GM21367 (cell line): ENCODE results near the gene SLC38A2.
A peak's percentile ranks its signal among the peaks of the same experiment; 100 is the strongest.
"Not testable (repeated sequence)": the region's sequence is repeated elsewhere in the genome, so short reads cannot be mapped to it uniquely, and the experiment has no call there.

ENCODE experiments used
- ATAC-seq: cut with Tn5 transposase; IDR thresholded peaks from one replicate; pipeline ENCODE4 v1.9.1; 2021; ENCODE audit not compliant: unreplicated experiment

The SLC38A2 gene

DNA sequence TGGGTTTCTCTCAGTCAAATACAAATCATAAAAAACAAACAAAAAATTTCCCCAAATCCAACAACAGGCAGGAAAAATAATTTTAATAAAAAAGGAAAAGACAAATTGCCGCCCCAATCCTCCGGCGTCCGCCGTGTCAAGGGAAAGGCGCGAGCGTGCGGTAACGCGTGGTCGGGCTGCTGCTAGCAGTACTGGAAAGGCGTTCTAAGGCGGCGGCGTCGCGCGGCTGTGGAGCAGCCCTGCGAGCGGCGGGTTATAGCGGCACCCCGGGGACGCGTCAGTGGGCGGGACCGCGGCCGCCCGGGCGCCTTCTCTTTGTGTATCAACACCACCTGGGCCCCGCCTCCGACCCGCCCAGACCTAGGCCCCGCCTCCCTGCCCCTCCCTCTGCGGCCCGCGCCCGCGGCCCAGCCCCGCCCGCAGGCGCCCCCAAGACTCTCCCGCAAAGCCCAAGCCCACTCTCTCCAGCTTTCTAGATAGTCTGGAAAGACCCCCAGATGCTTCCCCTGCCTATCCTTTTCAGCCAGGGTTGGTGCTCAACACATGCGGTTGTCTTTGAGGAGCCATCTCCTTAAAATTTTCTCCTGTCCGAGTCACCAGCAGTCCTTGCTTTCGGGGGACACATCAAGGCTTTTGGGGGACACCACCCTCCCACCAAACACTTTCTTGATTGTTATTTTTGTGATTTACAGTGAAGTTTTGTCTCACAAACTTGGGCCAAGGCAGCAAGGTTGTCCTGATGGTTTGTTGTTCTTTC, at the start of gene SLC38A2:
Gene SLC38A2, minus strand, starts transcription at position 230 of the 757 bp plus-strand sequence. CDS start 1,480 bp downstream, outside the sequence.
- ATAC-seq: peak; percentile 83

DNA sequence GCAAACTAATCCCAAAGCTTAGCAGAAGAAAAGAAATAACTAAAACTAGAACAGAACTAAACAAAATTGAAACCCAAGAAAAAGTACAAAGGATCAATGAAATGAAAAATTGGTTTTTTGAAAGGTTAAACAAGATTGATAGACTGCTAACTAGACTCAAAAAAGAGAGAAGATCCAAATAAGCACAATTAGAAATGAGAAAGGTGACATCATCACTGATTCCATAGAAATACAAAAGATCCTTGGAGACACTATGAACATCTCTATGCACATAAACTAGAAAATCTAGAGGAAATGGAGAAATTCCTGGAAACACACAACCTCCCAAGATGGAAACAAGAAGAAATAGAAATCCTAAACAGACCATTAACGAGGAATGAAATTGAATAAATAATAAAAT, 47.1 kb upstream of the SLC38A2 start:
- ATAC-seq: no peak

DNA sequence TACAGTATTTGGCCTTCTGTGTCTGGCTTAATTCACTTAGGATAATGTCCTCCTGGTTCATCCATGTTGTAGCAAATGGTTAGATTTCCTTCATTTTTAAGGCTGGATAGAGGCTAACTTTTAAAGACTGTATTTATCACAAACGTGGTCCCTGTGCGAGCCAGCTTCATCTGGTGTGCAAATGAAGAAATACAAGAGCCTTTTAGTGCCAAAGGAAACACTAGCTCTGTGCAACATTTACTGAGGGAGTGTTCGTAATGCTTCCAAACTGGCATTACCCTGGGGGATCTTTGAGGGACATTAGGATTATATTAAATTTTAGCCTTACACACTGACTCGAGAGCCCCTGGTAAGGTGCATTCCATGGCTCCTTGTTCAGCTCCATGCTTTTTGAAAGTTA, 43.0 kb upstream of the SLC38A2 start:
- ATAC-seq: no peak

DNA sequence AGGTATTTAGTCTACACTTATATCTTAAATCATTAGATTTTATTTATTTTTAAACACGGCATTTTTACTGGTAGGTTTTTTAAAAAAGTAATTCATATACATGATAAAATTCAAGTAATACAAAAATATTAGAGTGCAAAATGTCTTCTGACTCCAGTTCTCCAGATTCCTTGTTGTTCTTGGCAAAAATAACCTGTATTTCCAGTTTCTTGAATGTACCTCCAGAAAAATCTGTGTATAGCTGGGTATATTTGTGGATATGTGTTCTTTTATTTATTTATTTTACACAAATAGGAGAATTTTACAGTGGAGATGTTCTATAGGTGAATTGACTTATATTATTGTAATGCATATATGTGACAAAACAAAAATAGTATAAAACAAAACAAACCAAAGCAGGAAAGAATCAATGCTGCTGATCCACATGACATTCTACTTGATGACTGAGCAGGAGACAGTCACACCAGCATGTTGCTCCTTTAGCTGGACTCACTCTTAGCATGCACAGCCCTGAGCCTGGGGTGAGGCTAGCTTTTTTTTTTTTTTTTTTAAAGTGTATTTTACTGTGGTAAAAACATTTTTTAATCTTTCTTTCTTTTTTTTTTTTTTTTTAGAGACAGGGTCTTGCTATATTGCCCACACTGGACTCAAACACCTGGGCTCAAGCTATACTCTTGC, 42.2 kb upstream of the SLC38A2 start:
- ATAC-seq: no peak

DNA sequence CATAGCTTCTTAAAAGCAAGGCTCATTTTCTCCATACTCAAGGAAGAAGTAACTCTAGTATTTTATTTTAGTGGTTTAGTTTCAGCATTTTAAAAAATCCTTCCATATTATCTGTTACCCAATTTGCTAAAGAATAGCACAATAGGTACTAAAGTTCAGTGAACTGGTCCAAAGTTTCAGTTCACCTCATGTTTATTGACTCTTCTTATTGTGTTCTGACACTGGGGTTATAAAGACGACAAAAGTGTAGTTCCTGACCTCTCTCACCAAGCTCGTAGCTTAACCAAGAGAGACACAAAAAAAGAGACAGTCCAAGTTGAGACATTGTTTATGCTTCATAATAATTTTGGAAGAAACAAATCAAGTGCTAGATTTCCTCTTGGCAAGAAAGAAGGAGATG, 40.8 kb upstream of the SLC38A2 start:
- ATAC-seq: no peak

DNA sequence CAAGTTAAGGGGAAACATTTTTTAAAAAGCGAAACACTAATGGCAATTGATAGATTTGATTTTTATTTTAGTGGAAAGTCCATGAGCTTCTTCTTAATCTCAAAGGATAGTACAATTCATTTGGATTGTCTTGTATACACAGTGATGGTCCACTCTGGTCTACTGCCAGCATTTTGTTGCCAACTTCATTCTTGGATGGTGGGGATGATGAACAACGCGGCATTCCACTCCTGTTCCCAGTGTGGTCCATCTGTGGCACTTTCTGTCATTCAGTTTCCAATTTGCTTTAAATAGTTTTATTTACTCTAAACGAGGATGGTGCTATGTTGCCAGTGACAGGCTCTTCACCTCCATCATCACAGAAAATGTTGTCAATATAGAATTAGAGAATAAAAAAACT, 40.3 kb upstream of the SLC38A2 start:
- no peak for ATAC-seq

DNA sequence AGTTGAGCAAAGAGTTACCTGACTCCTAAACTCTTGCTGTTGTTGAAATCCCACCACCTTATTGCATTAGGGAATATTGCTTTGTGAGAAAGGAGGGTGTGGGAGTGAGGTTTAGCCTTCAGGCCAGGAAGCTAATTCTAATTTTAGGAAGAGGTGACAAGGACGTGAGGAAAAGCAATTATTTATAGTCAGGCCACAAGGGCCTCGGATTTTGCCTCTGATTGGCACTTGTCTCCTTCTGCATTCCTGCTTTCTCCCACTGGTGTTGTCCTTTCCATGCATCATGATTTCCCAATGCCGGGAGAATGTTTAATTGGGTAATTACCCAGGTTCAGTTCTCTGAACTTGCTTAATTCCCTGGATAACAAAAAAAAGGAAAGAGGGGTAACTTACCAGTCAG, 37.9 kb upstream of the SLC38A2 start:
- no peak for ATAC-seq

DNA sequence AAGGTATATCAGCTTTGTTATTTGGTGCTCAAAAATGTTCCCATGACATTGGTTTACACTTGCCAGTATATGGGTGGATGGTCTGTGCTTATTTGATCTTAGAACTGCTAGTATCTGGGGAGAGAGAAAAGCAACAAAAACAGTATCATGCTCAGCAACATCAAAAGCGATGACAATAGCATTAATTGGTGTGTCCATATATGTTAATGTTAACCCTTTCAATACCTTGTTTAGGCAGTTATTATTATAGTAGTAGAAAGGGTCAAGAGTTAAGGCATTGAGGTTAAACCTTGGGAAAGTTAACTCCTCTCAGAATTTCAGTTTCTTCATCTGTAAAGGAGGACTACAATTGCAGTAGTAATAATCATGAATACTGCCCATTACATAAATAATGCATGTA, 37.4 kb upstream of the SLC38A2 start:
- no peak for ATAC-seq

DNA sequence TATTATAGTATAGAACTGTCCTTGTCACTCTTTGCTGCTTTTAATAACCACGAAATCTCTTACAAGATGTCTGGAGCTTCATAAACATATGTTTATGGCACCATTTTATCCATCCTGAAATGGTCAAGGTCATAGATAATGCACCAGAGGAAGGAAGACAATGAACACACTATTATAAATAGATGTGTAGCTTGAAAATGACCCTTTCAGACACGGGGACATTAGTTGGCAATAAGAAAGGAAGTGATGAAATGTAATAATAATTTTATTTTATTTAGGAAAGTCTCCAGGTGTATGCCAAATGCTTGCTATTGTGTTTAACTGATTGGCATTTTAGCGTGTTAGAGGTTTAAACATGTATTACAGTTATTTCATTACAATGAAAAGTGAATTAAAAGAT, 36.8 kb upstream of the SLC38A2 start:
- ATAC-seq: no peak

DNA sequence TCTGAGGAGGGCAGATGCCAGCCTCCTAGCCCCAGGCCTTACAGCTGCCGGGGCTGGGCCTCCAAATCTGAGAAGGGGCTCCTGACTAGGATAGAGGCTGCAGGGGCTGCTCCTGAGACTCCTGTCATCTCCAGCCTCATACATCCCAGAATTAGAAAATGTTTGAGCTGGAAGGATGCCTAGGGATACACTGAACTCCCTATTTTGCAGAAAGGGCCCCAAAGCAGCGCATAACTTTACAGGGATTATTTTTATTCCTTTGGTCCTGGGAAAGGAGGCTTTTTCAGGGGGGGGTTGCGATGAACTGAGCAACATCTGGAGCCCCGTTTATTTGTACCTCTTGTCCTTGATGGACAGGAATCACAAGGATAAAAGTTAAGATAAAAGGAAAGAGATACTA, 35.9 kb upstream of the SLC38A2 start:
- ATAC-seq: no peak

DNA sequence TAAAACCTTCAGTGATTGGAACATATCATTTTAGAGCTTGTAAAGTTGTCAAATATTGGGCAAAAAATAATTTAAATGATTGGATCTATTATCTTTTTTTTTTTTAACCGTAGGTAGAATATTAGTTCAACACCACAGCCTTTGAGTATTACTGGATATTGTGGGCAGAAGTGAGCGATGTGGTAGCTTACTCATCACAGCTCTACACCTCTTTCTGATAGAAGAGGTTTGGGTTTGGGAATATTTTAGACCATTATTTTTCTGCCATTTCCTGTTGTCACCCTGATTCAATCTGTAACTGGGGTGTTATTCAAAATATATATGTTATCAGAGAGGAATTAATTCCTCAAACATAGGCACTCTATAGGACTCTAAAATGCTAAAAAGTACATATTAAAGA, 34.8 kb upstream of the SLC38A2 start:
- no peak for ATAC-seq

DNA sequence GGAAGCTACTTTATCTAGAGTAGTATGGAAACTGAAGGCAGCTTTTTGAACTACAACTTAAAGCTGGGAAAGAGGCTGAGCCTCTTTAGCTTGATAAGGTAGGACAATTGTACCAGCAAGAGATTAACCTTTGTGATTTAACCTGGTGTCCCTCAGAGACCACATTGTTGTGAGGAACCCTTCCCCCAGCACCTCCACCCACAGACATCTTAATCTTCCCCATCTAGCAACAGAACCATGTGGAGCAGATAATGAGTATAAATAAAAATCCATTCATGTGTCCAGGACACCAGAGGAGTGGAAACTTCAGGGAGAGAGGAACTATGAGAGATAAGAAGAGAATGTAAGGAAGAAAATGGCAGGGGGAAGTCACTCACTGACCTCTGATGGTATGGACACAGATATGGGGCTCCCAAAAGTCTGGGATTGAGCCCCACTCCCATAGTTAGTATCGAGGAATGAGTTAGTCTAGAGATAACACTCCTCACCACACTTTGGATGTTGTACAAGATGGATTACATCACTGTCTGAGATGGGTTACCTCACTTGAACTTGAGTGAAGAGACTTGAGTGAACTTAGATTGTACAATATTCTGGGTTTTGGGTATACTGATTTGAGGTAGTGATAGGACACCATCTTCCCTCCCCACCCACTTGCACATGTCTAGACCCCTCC, 33.9 kb upstream of the SLC38A2 start:
- ATAC-seq: no peak

DNA sequence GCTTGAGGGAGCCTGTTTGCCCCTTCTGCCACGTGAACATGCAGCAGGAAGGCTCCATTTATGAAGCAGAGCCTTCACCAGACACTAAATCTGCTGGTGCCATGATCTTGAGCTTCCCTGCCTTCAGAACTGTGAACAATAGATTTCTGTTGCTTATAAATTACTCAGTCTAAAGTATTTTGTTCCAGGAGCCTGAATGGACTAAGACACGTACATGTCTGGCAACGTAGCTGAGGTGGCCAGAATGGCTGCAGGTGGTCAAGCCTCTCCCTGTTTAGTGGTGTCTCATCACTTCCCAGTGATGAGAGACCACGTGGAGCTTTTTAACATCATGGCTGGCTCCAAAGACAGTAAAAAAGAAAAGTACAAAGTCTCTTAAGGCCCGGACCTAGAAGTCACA, 32.2 kb upstream of the SLC38A2 start:
- no peak for ATAC-seq

DNA sequence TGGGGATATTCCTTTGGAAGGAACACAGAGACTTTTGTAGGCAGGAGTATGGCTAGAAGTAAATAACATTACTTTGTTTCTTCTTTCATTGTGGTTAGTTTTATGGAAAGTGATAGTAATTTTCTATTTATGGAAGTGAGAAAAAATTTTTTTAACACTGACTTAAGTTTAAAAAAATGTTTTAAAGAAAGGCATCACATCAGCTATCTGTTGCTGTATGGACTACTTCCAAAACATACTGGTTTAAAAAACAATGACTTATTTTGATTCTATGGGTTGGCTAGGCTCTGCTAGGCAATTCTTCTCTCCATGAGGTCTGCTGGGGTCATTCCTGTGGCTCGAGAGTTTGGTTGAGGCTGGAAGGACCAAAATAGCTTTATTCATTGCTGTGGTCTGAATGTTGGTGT, 31.7 kb upstream of the SLC38A2 start:
- no peak for ATAC-seq

DNA sequence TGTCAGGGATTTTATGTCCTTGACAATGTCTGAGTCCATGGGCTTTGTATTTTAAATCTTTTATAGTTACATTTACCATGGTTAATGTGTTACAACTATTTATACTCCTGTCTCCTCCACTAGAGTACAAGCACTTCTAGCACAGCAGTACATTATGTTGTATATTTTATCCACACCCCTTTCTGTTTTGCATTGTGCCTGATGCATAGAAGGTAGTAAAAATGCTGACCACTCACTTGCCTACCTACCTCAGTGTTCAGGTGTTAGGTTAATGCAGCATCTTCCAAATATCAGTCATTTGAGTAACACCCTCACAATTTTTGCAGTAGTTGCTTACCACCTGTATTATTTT, 31.1 kb upstream of the SLC38A2 start:
- no peak for ATAC-seq

DNA sequence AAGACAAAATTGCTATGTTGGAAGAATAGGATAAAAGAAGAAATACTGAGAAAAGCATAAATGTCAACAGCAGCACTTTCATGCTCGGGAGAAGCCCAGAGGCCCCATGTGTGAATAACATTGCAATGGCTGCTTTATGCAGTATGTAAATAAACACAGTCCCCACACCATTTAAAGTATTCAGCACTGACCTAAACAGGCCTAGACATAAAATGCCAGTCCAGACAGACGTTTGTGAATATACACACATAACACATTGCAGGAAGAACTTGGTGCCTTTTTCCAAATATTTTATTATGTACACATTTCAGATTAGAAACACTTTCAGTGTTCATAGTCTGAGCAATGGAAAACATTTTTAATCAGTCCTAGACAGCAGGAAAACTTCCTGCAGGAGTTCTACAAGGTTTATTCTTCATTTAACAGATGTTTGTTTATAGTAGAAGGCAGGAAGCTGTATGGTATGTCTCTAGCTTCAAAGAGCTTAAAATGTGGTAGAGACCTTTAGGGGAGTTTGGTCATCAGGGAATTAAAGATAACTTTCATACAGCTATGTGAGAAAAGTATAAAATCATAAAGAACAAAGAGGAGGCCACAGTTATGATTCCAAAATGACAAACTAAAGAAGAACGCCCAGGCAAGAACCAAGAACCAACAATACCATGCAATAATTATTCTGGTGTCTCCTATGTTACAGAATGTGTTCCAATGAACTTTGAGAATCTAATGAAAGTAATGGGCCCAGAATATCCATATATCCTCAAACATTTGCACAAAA, 30.6 kb upstream of the SLC38A2 start:
- ATAC-seq: no peak

DNA sequence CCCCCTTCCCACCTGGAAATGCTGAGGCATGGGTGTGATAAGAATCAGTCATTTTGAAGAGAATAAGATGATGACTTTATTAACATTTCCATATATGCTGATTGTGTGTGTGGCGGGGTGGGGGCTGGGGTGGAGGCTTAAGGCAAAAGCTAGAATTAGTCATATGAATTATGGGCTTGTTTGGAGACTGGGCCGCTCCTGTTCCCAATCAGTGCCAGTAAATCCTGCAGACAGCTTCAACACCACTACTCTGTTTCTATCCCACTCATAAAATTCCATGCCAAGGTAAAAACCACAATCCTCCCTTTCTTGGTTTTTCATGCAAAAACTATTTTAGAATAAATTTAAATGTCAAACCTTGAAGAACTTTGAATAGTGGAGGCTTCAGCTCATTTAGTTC, 29.9 kb upstream of the SLC38A2 start:
- ATAC-seq: no peak

DNA sequence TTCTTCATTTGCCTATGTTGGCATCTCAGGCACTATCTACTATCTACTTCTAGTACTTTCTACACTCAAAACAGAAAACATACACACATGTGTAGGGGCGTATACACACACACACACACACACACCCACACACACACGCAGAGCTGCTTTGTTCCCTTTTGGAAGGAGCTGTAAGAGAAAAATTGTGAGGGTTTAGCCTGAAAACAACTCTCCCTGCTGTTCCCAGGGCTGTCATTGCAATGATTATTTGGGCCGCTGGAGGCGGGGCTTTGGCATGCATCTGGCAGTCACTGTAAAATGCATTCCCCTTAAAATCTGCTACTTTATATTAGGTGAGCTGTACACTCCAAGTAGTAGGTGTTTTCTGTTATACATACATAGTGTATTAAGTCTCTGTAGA, 29.1 kb upstream of the SLC38A2 start:
- no peak for ATAC-seq

DNA sequence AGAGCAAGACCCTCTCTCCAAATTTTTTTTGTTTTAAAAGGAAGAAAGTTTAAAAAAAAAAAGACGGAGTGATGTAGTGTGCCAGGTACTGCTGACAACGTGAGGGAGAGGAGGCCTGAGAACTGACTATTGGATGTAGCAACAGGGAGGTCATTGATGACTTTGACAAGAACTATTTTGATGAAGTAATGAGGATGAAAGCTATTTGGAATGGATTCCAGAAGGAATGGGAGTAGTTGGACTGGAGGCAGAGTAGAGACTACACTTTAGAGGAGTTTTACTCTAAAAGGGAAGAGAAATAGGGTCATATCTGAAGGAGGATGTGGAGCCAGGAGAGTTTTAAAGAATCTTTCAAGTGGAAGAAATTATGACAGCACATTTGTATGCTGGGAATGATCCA, 27.8 kb upstream of the SLC38A2 start:
- no peak for ATAC-seq

DNA sequence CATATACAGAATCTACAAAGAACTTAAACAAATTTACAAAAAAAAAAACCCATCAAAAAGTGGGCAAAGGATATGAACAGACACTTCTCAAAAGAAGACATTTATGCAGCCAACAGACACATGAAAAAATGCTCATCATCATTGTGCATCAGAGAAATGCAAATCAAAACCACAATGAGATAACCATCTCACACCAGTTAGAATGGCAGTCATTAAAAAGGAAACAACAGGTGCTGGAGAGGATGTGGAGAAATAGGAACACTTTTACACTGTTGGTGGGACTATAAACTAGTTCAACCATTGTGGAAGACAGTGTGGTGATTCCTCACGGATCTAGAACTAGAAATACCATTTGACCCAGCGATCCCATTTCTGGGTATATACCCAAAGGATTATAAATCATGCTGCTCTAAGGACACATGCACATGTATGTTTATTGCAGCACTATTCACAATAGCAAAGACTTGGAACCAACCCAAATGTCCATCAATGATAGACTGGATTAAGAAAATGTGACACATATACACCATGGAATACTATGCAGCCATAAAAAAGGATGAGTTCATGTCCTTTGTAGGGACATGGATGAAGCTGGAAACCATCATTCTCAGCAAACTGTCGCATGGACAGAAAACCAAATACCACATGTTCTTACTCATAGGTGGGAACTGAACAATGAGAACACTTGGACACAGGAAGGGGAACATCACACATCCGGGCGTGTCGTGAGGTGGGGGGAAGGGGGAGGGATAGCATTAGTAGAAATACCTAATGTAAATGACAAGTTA, 27.1 kb upstream of the SLC38A2 start:
- not testable (repeated sequence) for ATAC-seq

DNA sequence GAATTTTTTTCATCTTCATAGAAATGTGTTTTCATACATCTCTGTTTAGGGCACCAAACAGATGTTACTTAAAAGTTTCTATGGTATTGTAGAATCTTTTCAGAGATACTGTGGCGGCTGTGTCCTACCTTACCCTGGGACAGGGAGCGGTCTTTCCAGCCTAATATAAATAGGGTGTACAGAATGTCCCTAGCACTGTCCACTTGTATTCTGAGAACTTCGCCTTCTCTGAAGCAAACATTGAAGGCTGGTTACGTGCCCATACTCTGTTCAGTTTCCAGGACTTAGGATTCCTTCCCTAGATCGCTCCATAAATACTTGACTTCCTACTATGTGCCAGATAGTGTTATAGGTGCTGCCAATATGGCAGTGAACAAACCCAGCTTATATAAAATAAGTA, 24.3 kb upstream of the SLC38A2 start:
- no peak for ATAC-seq
